ENCODE data around the gene TMEM43.
"Not testable (repeated sequence)": the region's sequence is repeated elsewhere in the genome, so short reads cannot be mapped to it uniquely, and the experiment has no call there.

The TMEM43 gene

DNA sequence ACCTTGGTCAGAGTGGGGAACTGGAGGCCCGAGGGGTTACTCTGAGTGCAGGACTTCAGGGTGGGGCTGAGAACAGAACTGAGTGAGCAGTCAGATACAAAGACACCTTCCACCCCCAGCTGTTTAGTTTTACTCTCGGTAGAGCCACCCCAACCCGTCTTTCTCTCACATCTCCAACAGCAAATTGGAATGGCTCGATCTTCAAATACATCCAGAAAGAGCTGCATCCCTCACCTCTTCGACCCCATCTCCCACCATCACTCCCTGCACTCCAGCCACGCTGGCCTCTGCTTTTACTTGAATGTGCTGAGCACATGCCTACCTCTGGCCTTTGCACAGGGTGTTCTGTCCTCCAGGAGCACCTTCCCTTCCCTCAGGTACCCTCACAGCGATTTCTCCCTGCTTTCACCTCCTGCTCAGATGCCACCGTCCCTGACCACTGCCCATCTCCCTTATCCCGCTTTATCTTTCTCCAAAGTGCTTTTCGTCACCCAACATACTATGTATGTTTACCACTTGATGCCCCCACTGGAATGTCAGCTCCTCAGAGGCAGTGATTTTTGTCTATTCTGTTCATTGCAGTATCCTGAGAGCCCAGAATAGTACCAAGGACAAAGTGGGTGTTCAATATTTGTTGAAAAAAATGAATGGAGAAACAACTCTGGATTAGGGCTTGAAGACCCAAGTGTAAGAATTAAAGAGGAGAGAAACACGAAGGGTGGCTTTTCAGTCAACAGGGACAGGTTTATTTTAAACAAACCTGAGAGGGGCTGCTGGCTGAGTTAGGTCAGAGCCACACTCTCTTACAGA is 4.5 kb upstream of the TMEM43 start:
- Histone ChIP-seq H3K27me3 (ENCODE audit: insufficient read depth, poor library complexity, severe bottlenecking) (no peaks in the 10 kb centered on the region), H3K27ac (replicated peaks) (no peak overlapping the region), H3K4me3 (replicated peaks; ENCODE audit: insufficient read depth, low read length) (no peak overlapping the region)
- no peak for DNase-seq (ENCODE audit: low read depth in 1 of 2, low spot score in 1 of 2)
- TF ChIP-seq SPI1 (IDR thresholded peaks at IDR 0.05; ENCODE audit: borderline replicate concordance, low read depth) (no peak), POLR2AphosphoS5 (IDR thresholded peaks at IDR 0.05; ENCODE audit: low read depth) (no peak), GABPA (IDR thresholded peaks at IDR 0.05; ENCODE audit: low read depth) (no peak)
- TF ChIP-seq, protein P1, sequence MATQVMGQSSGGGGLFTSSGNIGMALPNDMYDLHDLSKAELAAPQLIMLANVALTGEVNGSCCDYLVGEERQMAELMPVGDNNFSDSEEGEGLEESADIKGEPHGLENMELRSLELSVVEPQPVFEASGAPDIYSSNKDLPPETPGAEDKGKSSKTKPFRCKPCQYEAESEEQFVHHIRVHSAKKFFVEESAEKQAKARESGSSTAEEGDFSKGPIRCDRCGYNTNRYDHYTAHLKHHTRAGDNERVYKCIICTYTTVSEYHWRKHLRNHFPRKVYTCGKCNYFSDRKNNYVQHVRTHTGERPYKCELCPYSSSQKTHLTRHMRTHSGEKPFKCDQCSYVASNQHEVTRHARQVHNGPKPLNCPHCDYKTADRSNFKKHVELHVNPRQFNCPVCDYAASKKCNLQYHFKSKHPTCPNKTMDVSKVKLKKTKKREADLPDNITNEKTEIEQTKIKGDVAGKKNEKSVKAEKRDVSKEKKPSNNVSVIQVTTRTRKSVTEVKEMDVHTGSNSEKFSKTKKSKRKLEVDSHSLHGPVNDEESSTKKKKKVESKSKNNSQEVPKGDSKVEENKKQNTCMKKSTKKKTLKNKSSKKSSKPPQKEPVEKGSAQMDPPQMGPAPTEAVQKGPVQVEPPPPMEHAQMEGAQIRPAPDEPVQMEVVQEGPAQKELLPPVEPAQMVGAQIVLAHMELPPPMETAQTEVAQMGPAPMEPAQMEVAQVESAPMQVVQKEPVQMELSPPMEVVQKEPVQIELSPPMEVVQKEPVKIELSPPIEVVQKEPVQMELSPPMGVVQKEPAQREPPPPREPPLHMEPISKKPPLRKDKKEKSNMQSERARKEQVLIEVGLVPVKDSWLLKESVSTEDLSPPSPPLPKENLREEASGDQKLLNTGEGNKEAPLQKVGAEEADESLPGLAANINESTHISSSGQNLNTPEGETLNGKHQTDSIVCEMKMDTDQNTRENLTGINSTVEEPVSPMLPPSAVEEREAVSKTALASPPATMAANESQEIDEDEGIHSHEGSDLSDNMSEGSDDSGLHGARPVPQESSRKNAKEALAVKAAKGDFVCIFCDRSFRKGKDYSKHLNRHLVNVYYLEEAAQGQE (IDR thresholded peaks at IDR 0.05; ENCODE audit: insufficient replicate concordance, low read depth) = no peak
- TF ChIP-seq, protein P2, sequence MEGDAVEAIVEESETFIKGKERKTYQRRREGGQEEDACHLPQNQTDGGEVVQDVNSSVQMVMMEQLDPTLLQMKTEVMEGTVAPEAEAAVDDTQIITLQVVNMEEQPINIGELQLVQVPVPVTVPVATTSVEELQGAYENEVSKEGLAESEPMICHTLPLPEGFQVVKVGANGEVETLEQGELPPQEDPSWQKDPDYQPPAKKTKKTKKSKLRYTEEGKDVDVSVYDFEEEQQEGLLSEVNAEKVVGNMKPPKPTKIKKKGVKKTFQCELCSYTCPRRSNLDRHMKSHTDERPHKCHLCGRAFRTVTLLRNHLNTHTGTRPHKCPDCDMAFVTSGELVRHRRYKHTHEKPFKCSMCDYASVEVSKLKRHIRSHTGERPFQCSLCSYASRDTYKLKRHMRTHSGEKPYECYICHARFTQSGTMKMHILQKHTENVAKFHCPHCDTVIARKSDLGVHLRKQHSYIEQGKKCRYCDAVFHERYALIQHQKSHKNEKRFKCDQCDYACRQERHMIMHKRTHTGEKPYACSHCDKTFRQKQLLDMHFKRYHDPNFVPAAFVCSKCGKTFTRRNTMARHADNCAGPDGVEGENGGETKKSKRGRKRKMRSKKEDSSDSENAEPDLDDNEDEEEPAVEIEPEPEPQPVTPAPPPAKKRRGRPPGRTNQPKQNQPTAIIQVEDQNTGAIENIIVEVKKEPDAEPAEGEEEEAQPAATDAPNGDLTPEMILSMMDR (IDR thresholded peaks at IDR 0.05; ENCODE audit: insufficient read depth, low read length) = no peak

DNA sequence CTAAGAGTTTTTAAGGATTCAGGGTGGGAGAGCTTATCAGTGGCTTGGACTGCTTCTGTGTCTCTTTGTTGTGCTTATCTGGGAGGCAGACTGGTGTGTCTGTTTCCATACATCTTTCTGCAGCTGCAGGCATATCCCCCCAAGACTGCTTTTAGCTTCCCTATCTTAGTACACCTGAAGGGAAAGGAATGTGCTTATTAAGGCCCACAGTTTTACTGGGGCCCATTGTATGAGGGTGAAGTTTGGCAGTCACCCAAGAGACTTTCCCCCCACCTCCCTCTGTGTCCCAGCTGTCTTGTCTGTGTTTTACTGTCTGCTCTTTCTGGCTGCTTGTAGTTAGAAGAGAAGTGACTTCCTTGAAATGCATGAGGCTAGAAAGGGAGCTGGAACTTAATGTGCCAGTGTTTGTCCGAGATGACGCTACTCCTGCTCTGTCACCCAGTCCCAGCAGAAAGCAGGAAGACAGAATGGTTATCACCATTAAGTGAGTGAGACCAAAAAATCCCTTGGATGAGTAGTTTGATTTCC is 3.9 kb upstream of the TMEM43 start:
- not testable (repeated sequence) for H3K27ac ChIP-seq (replicated peaks); H3K27me3 ChIP-seq (ENCODE audit: insufficient read depth, poor library complexity, severe bottlenecking); DNase-seq (ENCODE audit: low read depth in 1 of 2, low spot score in 1 of 2); H3K4me3 ChIP-seq (replicated peaks; ENCODE audit: insufficient read depth, low read length)

DNA sequence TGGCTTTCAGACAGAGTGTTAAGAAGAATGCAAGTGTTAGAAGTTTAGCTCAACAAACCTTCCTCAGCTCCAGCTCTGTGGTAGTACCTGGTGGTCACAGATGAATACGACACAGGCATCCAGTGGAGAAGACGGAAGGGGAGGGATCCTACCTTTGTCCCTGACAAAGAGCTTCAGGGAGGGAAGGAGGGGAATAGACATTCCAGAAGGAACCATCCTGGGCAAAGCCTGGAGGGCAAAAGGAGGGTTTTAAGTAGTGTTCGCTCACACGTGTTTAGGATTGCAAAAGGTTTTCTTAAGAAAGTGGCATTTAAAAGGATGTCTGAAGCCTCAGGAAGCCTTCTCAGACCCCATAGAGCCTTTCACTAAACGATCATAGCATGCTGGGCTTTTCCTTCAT is 3.0 kb upstream of the TMEM43 start:
- TF ChIP-seq POLR2AphosphoS5 (IDR thresholded peaks at IDR 0.05; ENCODE audit: low read depth) = no peak
- no peak for TF ChIP-seq GABPA (IDR thresholded peaks at IDR 0.05; ENCODE audit: low read depth)
- TF ChIP-seq SPI1 (IDR thresholded peaks at IDR 0.05; ENCODE audit: borderline replicate concordance, low read depth) = no peak
- TF ChIP-seq, protein P1 (IDR thresholded peaks at IDR 0.05; ENCODE audit: insufficient replicate concordance, low read depth) = no peak
- TF ChIP-seq, protein P2 (IDR thresholded peaks at IDR 0.05; ENCODE audit: insufficient read depth, low read length) = no peak
- Histone ChIP-seq H3K27me3 (ENCODE audit: insufficient read depth, poor library complexity, severe bottlenecking) (no peaks in the 10 kb centered on the region), H3K4me3 (replicated peaks; ENCODE audit: insufficient read depth, low read length) (no peak overlapping the region), H3K27ac (replicated peaks) (no peak overlapping the region)
- no peak for DNase-seq (ENCODE audit: low read depth in 1 of 2, low spot score in 1 of 2)

DNA sequence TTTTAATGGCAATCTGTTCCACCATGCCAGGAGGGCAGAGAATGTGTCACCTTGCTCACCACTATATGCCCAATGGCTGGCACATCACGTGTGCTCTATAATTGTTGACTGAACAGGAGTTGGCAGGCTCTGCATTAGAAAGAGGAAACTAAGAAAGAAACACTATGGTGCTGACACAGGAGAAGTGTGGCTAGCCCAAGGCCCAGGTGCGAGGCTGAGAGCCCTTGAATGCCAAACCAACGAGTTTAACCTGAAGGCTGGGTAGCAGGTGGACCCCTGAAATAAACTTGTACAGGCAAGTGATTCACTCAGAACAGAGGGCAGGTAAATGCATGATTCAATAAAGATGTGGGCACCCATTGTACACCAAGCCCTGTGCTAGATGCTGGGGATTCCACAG is 2.6 kb upstream of the TMEM43 start:
- TF ChIP-seq, protein P2 (IDR thresholded peaks at IDR 0.05; ENCODE audit: insufficient read depth, low read length) = no peak
- TF ChIP-seq POLR2AphosphoS5 (IDR thresholded peaks at IDR 0.05; ENCODE audit: low read depth) = no peak
- no peak for TF ChIP-seq GABPA (IDR thresholded peaks at IDR 0.05; ENCODE audit: low read depth)
- no peak for TF ChIP-seq SPI1 (IDR thresholded peaks at IDR 0.05; ENCODE audit: borderline replicate concordance, low read depth)
- TF ChIP-seq, protein P1 (IDR thresholded peaks at IDR 0.05; ENCODE audit: insufficient replicate concordance, low read depth) = no peak
- Histone ChIP-seq H3K4me3 (replicated peaks; ENCODE audit: insufficient read depth, low read length) (no peak overlapping the region), H3K27me3 (ENCODE audit: insufficient read depth, poor library complexity, severe bottlenecking) (no peaks in the 10 kb centered on the region), H3K27ac (replicated peaks) (no peak overlapping the region)
- DNase-seq (ENCODE audit: low read depth in 1 of 2, low spot score in 1 of 2) = no peak

Measured in HL-60 (cell line).